ENCODE data around the gene PPP3R1.
"Not testable (repeated sequence)": the region's sequence is repeated elsewhere in the genome, so short reads cannot be mapped to it uniquely, and the experiment has no call there.

The PPP3R1 gene

GRCh38 chr2:68188831-68189230, 63.5 kb downstream of the PPP3R1 start:
- DNase-seq (ENCODE audit: low read depth in 2 of 2) = no peak

- no peak for DNase-seq (ENCODE audit: low read depth in 2 of 2)
Observed at GRCh38 chr2:68187329-68187728, 65.0 kb downstream of the PPP3R1 start.

- DNase-seq (ENCODE audit: low read depth in 2 of 2) = peak; percentile 26 to 36
Observed at GRCh38 chr2:68185541-68186164, 66.7 kb downstream of the PPP3R1 start.

- DNase-seq (ENCODE audit: low read depth in 2 of 2) = no peak
Observed at GRCh38 chr2:68182902-68183301, 69.4 kb downstream of the PPP3R1 start.

- no peak for DNase-seq (ENCODE audit: low read depth in 2 of 2)
Observed at GRCh38 chr2:68178954-68179627, 73.2 kb downstream of the PPP3R1 start.

- DNase-seq (ENCODE audit: low read depth in 2 of 2) = no peak
Observed at GRCh38 chr2:68178432-68178831, 73.9 kb downstream of the PPP3R1 start.

- DNase-seq (ENCODE audit: low read depth in 2 of 2) = no peak
Observed at GRCh38 chr2:68177541-68177940, 74.8 kb downstream of the PPP3R1 start.

GRCh38 chr2:68176657-68177056, 75.7 kb downstream of the PPP3R1 start:
- DNase-seq (ENCODE audit: low read depth in 2 of 2) = no peak

- not testable (repeated sequence) for DNase-seq (ENCODE audit: low read depth in 2 of 2)
Observed at GRCh38 chr2:68175210-68175609, 77.1 kb downstream of the PPP3R1 start.

- no peak for DNase-seq (ENCODE audit: low read depth in 2 of 2)
Observed at GRCh38 chr2:68172990-68173700, 79.2 kb downstream of the PPP3R1 start.

- DNase-seq (ENCODE audit: low read depth in 2 of 2) = no peak
Observed at GRCh38 chr2:68172521-68172920, 79.8 kb downstream of the PPP3R1 start.

GRCh38 chr2:68171684-68172083, 80.6 kb downstream of the PPP3R1 start:
- no peak for DNase-seq (ENCODE audit: low read depth in 2 of 2)

GRCh38 chr2:68171146-68171545, 81.2 kb downstream of the PPP3R1 start:
- no peak for DNase-seq (ENCODE audit: low read depth in 2 of 2)

- DNase-seq (ENCODE audit: low read depth in 2 of 2) = no peak
Observed at GRCh38 chr2:68169308-68169707, 83.0 kb downstream of the PPP3R1 start.

GRCh38 chr2:68167186-68167585, 85.1 kb downstream of the PPP3R1 start:
- no peak for DNase-seq (ENCODE audit: low read depth in 2 of 2)

GRCh38 chr2:68163641-68164040, 88.7 kb downstream of the PPP3R1 start:
- DNase-seq (ENCODE audit: low read depth in 2 of 2) = no peak

GRCh38 chr2:68158134-68158447, 94.2 kb downstream of the PPP3R1 start:
- DNase-seq (ENCODE audit: low read depth in 2 of 2) = no peak

- DNase-seq (ENCODE audit: low read depth in 2 of 2) = peak; percentile 94 to 96
Observed at GRCh38 chr2:68157402-68158133, 94.8 kb downstream of the PPP3R1 start, which contains the start of gene PNO1. TSS of gene PNO1 (plus strand) at chr2:68157888. CDS start at chr2:68157935, 47 bp downstream.

- DNase-seq (ENCODE audit: low read depth in 2 of 2) = no peak
Observed at GRCh38 chr2:68157002-68157401, 95.3 kb downstream of the PPP3R1 start.

GRCh38 chr2:68156419-68156818, 95.9 kb downstream of the PPP3R1 start:
- no peak for DNase-seq (ENCODE audit: low read depth in 2 of 2)

GRCh38 chr2:68155618-68156017, 96.7 kb downstream of the PPP3R1 start:
- no peak for DNase-seq (ENCODE audit: low read depth in 2 of 2)

GRCh38 chr2:68152681-68153347, 99.5 kb downstream of the PPP3R1 start:
- no peak for DNase-seq (ENCODE audit: low read depth in 2 of 2)

All from stimulated activated CD8-positive, alpha-beta memory T cell treated with anti-CD3 and anti-CD28 coated beads, Interleukin-7, amount 100 ng/mL, for 4 hours (primary cell).